Effector memory CD4-positive, alpha-beta T cell (primary cell): ENCODE measurements around the gene LPCAT1.
A peak's percentile ranks its signal among the peaks of the same experiment; 100 is the strongest.
"Not testable (repeated sequence)": the region's sequence is repeated elsewhere in the genome, so short reads cannot be mapped to it uniquely, and the experiment has no call there.

Experiments
- DNase-seq, 3 donors: peaks; one replicate each; pipeline ENCODE4 v3.0.0-alpha.2; 2020
- H3K27ac ChIP-seq: 2 replicates; pipeline ENCODE4 v1.7.0; 2013; ENCODE audit warnings: mild to moderate bottlenecking, low read length, moderate library complexity; ENCODE audit not compliant: insufficient read depth, poor library complexity, severe bottlenecking
- H3K27me3 ChIP-seq: replicated peaks from 2 replicates; pipeline ENCODE4 v1.7.0; 2013; ENCODE audit warnings: mild to moderate bottlenecking, low read length; ENCODE audit not compliant: insufficient read depth, control insufficient read depth, poor library complexity, severe bottlenecking
- H3K36me3 ChIP-seq: 2 replicates; pipeline ENCODE4 v1.7.0; 2013; ENCODE audit warnings: mild to moderate bottlenecking, low read length, moderate library complexity; ENCODE audit not compliant: control insufficient read depth, insufficient read depth
- H3K4me1 ChIP-seq: 2 replicates; pipeline ENCODE4 v1.7.0; 2013; ENCODE audit warnings: low read length, mild to moderate bottlenecking; ENCODE audit not compliant: control insufficient read depth, insufficient read depth, poor library complexity, severe bottlenecking
- H3K4me3 ChIP-seq: 2 replicates; pipeline ENCODE4 v1.7.0; 2013; ENCODE audit warnings: low read length, low read depth, mild to moderate bottlenecking; ENCODE audit not compliant: insufficient read depth, poor library complexity, severe bottlenecking
- H3K9me3 ChIP-seq: 2 replicates; pipeline ENCODE4 v1.7.0; 2013; ENCODE audit warnings: mild to moderate bottlenecking, low read length, moderate library complexity; ENCODE audit not compliant: control insufficient read depth

LPCAT1 gene

GRCh38 chr5:1540166-1540565 lies 16.4 kb upstream of the LPCAT1 start:
- DNase-seq, result no peak
- Histone ChIP-seq H3K4me1 (peaks cover 5% of the 10 kb centered on the region), H3K4me3 (no peak overlapping the region), H3K27me3 (no peaks in the 10 kb centered on the region), H3K36me3 (no peaks in the 10 kb centered on the region), H3K9me3 (no peaks in the 10 kb centered on the region), H3K27ac (peak overlapping the region; percentile 37)

- not testable (repeated sequence) for H3K4me3 ChIP-seq, H3K4me1 ChIP-seq, H3K27me3 ChIP-seq, H3K36me3 ChIP-seq, H3K9me3 ChIP-seq, DNase-seq
- H3K27ac ChIP-seq, result peak overlapping the region; percentile 37
Observed at GRCh38 chr5:1539393-1540161, 15.8 kb upstream of the LPCAT1 start.

GRCh38 chr5:1538741-1539392 lies 15.1 kb upstream of the LPCAT1 start:
- DNase-seq, result no peak
- no peaks in the 10 kb centered on the region for H3K27me3 ChIP-seq
- no peaks in the 10 kb centered on the region for H3K36me3 ChIP-seq
- peaks cover 5% of the 10 kb centered on the region for H3K4me1 ChIP-seq
- peak overlapping the region; percentile 37 for H3K27ac ChIP-seq
- no peak overlapping the region for H3K4me3 ChIP-seq
- H3K9me3 ChIP-seq, result no peaks in the 10 kb centered on the region

GRCh38 chr5:1538276-1538675 lies 14.5 kb upstream of the LPCAT1 start:
- no peaks in the 10 kb centered on the region for H3K9me3 ChIP-seq
- H3K27me3 ChIP-seq, result no peaks in the 10 kb centered on the region
- no peaks in the 10 kb centered on the region for H3K36me3 ChIP-seq
- H3K4me3 ChIP-seq, result no peak overlapping the region
- DNase-seq, result no peak
- H3K27ac ChIP-seq, result no peak overlapping the region
- H3K4me1 ChIP-seq, result peaks cover 5% of the 10 kb centered on the region

DNA sequence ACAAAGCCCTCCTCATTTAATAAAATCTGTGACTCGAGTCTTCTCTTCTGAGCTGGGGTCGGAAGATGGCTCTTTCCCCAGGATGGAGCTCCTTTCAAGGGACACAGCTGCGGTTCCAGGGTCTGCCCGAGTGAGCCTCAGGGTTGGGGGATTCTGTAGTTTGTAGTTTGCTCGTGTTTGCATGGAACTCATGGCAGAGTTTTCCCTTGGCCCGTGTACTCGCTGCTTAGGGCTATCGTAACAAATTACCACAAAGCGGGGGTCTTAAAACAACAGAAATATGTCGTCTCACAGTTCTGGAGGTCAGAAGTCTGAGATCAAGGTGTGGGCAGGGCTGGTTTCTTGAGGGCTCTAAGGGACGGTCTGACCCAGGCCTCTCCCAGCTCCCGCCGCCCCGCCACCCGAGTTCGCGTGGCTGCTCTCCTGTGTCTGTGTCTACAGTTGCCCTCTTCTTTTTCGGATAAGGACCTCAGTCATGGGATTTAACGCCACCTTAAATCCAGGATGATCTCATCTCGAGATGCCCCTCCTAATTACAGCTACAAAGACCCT lies 13.9 kb upstream of the LPCAT1 start:
- no peak for DNase-seq
- Histone ChIP-seq H3K4me3 (no peak overlapping the region), H3K27me3 (no peaks in the 10 kb centered on the region), H3K36me3 (no peaks in the 10 kb centered on the region), H3K4me1 (peaks cover 5% of the 10 kb centered on the region), H3K9me3 (no peaks in the 10 kb centered on the region), H3K27ac (peak overlapping the region; percentile 66)

DNA sequence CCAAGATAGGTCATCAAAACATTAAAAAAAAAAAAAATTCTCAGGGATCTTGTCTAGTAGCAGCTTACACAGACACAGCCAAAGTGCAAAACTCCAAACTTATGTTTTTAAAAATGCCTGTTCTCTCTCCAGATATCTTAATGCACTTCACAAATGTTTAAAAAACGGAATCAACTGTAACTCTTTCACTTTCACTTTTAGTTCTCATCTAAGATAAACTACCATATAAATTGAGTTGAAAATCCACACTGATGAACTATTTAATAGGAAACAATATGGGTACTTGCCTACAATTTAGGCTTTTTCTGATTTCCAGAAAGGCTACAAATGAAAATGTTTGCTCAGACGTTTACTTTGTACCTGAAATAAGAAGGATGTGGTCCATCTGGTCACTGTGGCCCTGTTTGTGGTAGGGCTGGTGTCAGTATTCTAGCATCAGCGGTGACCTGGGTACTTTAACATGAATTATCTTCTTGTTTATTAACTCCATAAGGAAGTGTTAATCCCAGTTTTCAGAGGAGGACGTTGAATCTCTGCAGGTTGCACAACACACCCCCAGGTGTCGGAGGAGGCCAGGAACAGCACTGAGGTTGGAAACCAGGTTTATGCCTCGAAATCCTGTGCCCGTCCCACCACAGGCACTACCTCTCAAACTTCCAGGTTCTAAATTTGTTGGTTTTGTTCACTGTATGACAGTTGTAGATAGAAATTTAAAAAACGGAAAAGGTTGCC lies 13.3 kb upstream of the LPCAT1 start:
- H3K27me3 ChIP-seq, result no peaks in the 10 kb centered on the region
- H3K9me3 ChIP-seq, result no peaks in the 10 kb centered on the region
- no peak for DNase-seq
- H3K4me1 ChIP-seq, result peaks cover 5% of the 10 kb centered on the region
- peak overlapping the region; percentile 66 for H3K27ac ChIP-seq
- H3K36me3 ChIP-seq, result no peaks in the 10 kb centered on the region
- H3K4me3 ChIP-seq, result peak overlapping the region; percentile 18

DNA sequence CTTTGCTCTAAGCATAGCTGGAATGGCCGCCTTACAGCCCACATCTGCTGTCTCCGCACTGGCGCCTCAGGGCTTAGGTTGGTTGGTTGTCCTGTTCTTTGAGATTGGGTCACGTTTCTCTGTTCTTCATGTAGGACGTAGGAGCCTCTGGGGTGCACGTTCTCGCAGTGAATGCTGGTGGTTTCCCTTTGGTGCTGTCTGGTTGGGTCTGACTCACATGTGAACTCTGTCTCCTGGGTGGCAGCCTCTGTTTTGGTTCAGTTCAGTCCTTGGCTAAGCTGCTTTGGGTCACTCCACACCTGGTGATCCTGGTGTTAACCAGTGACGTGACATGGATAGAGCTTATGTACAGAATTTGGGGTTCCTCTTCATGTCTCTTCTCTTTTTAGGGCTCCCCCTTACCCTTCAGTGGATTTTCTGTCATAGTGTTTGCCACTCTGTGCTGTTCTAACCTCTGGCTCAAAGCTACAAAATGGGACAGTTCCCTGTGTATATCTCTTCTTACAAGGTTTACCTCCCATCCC lies 12.6 kb upstream of the LPCAT1 start:
- DNase-seq, result peak; percentile 52 to 65 (median 63)
- Histone ChIP-seq H3K4me3 (peak overlapping the region; percentile 18), H3K4me1 (peaks cover 5% of the 10 kb centered on the region), H3K9me3 (no peaks in the 10 kb centered on the region), H3K27me3 (no peaks in the 10 kb centered on the region), H3K27ac (peak overlapping the region; percentile 66), H3K36me3 (no peaks in the 10 kb centered on the region)

DNA sequence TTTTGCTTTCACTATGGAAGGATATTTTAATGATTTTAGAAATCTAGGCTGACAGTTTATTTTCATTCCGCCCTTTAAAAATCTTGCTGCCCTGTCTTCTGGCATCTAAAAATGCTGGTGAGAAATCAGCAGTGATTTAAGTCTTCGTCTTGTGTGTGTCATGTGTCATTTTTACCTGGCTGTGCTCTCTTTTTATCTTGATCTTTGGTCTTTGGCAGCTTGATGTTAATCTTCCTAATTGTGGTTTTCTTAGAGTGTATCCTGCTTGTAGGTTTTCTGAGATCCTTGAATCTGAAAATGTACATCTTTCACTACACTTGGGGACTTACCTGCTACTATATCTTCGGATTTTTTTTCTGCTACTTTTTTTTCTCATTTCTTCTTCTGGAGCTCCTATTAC lies 11.9 kb upstream of the LPCAT1 start:
- Histone ChIP-seq H3K4me3 (peak overlapping the region; percentile 18), H3K4me1 (peaks cover 5% of the 10 kb centered on the region), H3K36me3 (no peaks in the 10 kb centered on the region), H3K27ac (peak overlapping the region; percentile 66), H3K27me3 (no peaks in the 10 kb centered on the region), H3K9me3 (no peaks in the 10 kb centered on the region)
- DNase-seq, result no peak

DNA sequence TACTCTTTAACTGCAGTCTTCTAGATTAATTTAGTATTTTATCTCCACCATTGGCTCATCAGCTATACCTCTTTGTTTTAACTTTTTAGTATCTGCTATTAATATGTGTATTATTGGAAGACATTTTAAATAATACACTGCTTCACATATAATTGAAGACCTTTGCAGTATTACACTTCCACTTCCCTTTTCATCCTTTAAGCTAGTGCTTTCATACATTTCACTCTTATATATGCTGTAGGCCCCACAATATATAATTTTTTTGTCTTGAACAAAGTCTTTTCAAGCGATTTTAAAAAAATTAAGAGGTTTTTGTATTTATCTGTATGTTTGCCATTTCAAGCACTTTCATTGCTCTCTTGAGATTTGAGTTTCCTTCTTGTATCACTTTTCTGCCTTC lies 8.6 kb upstream of the LPCAT1 start:
- no peak for DNase-seq
- H3K36me3 ChIP-seq, result no peaks in the 10 kb centered on the region
- H3K4me3 ChIP-seq, result no peak overlapping the region
- H3K27me3 ChIP-seq, result no peaks in the 10 kb centered on the region
- H3K9me3 ChIP-seq, result no peaks in the 10 kb centered on the region
- H3K4me1 ChIP-seq, result peaks cover 5% of the 10 kb centered on the region
- no peak overlapping the region for H3K27ac ChIP-seq
